Activated naive CD4-positive, alpha-beta T cell treated with anti-CD3 and anti-CD28 coated beads, Interleukin-2, amount 10 ng/mL, durations not matched to agents 7 days and 5 days (primary cell): ENCODE measurements around the gene IFNL1.

Experiments used
- CTCF ChIA-PET: fragments of 350-600 bp; sonication (Branson Sonifier 250); formaldehyde crosslinking; loops from one replicate; lab custom pipeline; 2021; ENCODE audit warnings: antibody characterized with exemption; lab: Charles Lee
- DNase-seq: peaks from one replicate; pipeline ENCODE4 v3.0.0-alpha.2; 2020
- H3K27ac Mint-ChIP-seq: one replicate; pipeline ENCODE4 v1.8.0; 2021; ENCODE audit warnings: mild to moderate bottlenecking, moderate library complexity, mixed read lengths
- H3K27me3 Mint-ChIP-seq: one replicate; pipeline ENCODE4 v1.8.0; 2021; ENCODE audit warnings: mild to moderate bottlenecking, mixed read lengths
- H3K36me3 Mint-ChIP-seq: one replicate; pipeline ENCODE4 v1.8.0; 2021; ENCODE audit warnings: mixed read lengths
- H3K4me1 Mint-ChIP-seq: one replicate; pipeline ENCODE4 v1.8.0; 2021; ENCODE audit warnings: mixed read lengths
- H3K4me3 Mint-ChIP-seq: one replicate; pipeline ENCODE4 v1.8.0; 2021; ENCODE audit warnings: mild to moderate bottlenecking, moderate library complexity, mixed read lengths
- H3K9me3 Mint-ChIP-seq: one replicate; pipeline ENCODE4 v1.8.0; 2021; ENCODE audit warnings: mixed read lengths

Gene IFNL1

GRCh38 chr19:39296055-39296645, at the start of gene IFNL1:
Gene IFNL1, plus strand, starts transcription at chr19:39296407. Its CDS starts 15 bp downstream, at chr19:39296422.
- peaks cover 37% of the 10 kb centered on the region for H3K4me1 Mint-ChIP-seq
- CTCF ChIA-PET, result interaction anchor here (0.9 kb wide), 1 partner anchor 9 kb away, joined by 3 read pairs; no protein-coding TSS in a partner anchor
- H3K27ac Mint-ChIP-seq, result no peak within 1 kb of the TSS
- DNase-seq, result no peak
- H3K36me3 Mint-ChIP-seq, result no peaks in the 10 kb centered on the region
- H3K4me3 Mint-ChIP-seq, result no peak within 1 kb of the TSS
- no peaks in the 10 kb centered on the region for H3K9me3 Mint-ChIP-seq
- peaks cover 33% of the 10 kb centered on the region for H3K27me3 Mint-ChIP-seq

DNA sequence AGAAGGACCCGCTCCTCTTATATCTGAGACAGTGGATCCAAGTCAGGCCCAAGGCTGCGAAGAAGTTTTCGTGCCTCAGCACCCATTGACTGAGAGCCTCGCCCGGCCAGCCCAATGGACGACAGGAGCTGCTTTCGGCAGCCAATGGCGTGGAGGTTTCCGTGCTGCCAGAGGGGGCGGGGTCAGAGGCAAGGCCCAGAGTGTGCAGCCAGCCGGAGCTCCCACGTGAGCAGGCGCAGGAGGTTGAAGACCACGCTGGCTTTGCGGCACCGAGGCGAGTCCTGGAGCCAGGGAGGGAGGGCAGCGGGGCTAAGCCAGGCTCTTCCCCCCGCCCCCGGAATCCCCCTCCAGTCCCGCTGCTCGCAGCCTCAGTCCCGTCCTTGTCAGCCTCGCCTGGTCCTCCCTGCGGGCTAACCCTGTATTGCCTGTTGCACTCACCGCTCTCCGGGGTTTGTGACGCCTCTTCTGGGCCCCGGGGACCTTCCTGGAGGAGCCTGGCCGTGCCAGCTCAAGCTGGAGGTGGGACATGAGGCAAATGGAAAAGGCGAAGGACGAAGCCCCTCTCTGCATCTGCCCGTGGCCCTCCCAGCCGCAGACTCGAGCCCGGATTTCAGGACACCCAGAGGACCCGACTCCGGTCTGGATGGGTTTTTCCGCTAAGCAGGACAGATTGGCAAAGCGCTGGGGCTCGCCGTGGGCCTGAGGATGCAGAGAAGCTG, 49.1 kb upstream of the IFNL1 start:
- Mint-ChIP-seq H3K36me3 (no peaks in the 10 kb centered on the region), H3K27me3 (peaks cover 52% of the 10 kb centered on the region), H3K4me3 (no peak overlapping the region), H3K4me1 (no peaks in the 10 kb centered on the region), H3K27ac (no peak overlapping the region), H3K9me3 (no peaks in the 10 kb centered on the region)
- peak; percentile 33 for DNase-seq
- CTCF ChIA-PET, result no interaction called here

GRCh38 chr19:39247701-39248664, 48.2 kb upstream of the IFNL1 start:
- Mint-ChIP-seq H3K4me1 (peaks cover 5% of the 10 kb centered on the region), H3K4me3 (no peak overlapping the region), H3K27me3 (peaks cover 57% of the 10 kb centered on the region), H3K9me3 (no peaks in the 10 kb centered on the region), H3K36me3 (no peaks in the 10 kb centered on the region), H3K27ac (no peak overlapping the region)
- CTCF ChIA-PET, result no interaction called here
- DNase-seq, result no peak

- no peak within 1 kb of the TSS for H3K4me3 Mint-ChIP-seq
Observed at GRCh38 chr19:39248806-39249205, 47.4 kb upstream of the IFNL1 start, which contains the start of gene IFNL4. Gene IFNL4, minus strand, starts transcription at chr19:39248856.

DNA sequence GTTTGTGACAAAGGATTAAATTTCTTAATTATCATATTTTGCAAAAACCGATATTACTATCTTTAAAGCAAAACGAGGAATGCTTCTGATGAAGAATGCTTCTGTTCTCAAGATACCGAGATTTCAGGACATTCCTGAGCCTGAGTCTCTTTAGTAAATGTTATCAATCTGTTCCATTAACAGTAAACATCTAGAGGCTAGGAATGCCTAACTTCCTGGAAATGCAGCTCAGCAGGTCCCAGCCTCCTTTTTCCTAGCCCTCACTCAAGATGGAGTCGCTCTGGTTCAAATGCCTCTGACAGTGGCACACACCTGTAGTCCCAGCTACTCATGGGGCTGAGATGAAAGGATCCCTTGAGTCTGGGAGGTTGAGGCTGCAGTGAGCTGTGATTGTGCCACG, 45.1 kb upstream of the IFNL1 start:
- Mint-ChIP-seq H3K36me3 (no peaks in the 10 kb centered on the region), H3K27ac (no peak overlapping the region), H3K9me3 (no peaks in the 10 kb centered on the region), H3K4me3 (no peak overlapping the region), H3K4me1 (peaks cover 5% of the 10 kb centered on the region), H3K27me3 (peaks cover 55% of the 10 kb centered on the region)
- no peak for DNase-seq
- CTCF ChIA-PET, result no interaction called here

More at GRCh38 chr19:39248806-39249205, 47.4 kb upstream of the IFNL1 start, which contains the start of gene IFNL4:
- no peak within 1 kb of the TSS for H3K27ac Mint-ChIP-seq
- H3K4me1 Mint-ChIP-seq, result peaks cover 5% of the 10 kb centered on the region
- no peaks in the 10 kb centered on the region for H3K9me3 Mint-ChIP-seq
- CTCF ChIA-PET, result no interaction called here
- no peaks in the 10 kb centered on the region for H3K36me3 Mint-ChIP-seq
- peaks cover 56% of the 10 kb centered on the region for H3K27me3 Mint-ChIP-seq
- no peak for DNase-seq

DNA sequence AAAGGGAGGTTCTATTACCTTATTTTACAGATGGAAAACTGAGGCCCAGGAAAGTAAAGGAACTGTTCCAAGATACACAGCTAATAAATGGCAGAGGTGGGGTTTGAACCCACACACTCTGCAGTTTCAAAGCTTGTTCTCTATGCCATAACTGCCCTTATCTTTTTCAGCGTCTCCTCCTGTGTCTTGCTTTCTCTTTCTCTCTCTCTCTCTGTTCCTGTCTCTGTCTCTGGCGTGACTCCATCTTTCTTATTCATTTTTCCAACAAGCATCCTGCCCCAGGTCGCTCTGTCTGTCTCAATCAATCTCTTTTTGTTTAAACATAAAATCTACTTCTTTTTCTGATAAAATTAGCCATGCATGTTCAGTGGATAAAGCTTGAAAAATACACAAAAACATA, 44.4 kb upstream of the IFNL1 start:
- Mint-ChIP-seq H3K9me3 (no peaks in the 10 kb centered on the region), H3K36me3 (no peaks in the 10 kb centered on the region), H3K27ac (no peak overlapping the region), H3K4me3 (no peak overlapping the region), H3K27me3 (peaks cover 61% of the 10 kb centered on the region), H3K4me1 (peaks cover 5% of the 10 kb centered on the region)
- DNase-seq, result no peak
- CTCF ChIA-PET, result no interaction called here

- peaks cover 5% of the 10 kb centered on the region for H3K4me1 Mint-ChIP-seq
- CTCF ChIA-PET, result no interaction called here
- H3K36me3 Mint-ChIP-seq, result no peaks in the 10 kb centered on the region
- H3K4me3 Mint-ChIP-seq, result no peak overlapping the region
- peaks cover 58% of the 10 kb centered on the region for H3K27me3 Mint-ChIP-seq
- no peaks in the 10 kb centered on the region for H3K9me3 Mint-ChIP-seq
- DNase-seq, result no peak
- H3K27ac Mint-ChIP-seq, result no peak overlapping the region
Observed at GRCh38 chr19:39252458-39252857, 43.7 kb upstream of the IFNL1 start.

GRCh38 chr19:39253374-39254149, 42.6 kb upstream of the IFNL1 start:
- H3K36me3 Mint-ChIP-seq, result no peaks in the 10 kb centered on the region
- DNase-seq, result no peak
- H3K4me3 Mint-ChIP-seq, result no peak overlapping the region
- no peaks in the 10 kb centered on the region for H3K9me3 Mint-ChIP-seq
- no peak overlapping the region for H3K27ac Mint-ChIP-seq
- peaks cover 47% of the 10 kb centered on the region for H3K27me3 Mint-ChIP-seq
- CTCF ChIA-PET, result no interaction called here
- peaks cover 5% of the 10 kb centered on the region for H3K4me1 Mint-ChIP-seq

DNA sequence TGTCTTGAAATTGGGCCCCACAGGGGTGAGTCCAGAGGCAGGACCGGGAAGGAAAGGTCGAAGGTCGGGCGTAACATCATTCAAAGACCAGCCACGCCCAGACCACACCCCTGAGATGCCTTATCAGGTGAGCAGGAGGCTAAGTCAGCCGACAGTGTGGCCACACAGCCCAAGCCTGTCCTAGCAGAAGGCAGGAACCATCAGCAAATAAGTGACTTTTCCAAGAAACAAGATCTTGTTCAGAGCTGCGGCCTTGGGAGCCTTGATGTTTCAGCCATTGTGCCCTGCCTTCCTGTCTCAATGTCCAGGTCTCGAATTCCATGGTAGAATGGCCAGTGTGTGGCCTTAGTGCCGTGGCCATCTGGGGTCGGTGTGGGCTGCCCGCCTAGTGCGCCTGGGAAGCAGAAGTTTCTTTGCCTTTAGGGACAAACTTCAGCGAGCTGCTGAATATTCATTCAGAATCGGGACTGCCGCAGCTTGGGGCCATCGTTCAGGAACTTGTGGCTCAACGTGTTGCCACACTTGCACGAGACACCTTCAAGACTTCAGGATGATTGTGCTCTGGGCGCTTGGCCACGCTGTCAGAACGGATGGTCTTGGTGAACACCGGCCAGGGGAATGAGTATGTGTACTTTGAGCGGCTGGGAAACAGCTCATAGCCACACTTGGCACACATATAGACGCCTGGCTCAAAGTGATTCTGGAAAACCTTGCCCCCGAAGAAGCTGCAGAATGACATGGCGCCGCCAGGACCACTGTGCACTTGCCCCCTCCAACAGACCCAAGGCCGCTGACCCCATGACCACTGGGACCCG, 41.5 kb upstream of the IFNL1 start:
- H3K4me1 Mint-ChIP-seq, result peaks cover 5% of the 10 kb centered on the region

GRCh38 chr19:39257227-39257626, 39.0 kb upstream of the IFNL1 start:
- CTCF ChIA-PET, result no interaction called here
- Mint-ChIP-seq H3K4me3 (no peak overlapping the region), H3K9me3 (no peaks in the 10 kb centered on the region), H3K36me3 (no peaks in the 10 kb centered on the region), H3K27me3 (peaks cover 39% of the 10 kb centered on the region), H3K27ac (no peak overlapping the region), H3K4me1 (peaks cover 5% of the 10 kb centered on the region)
- no peak for DNase-seq

More for the DNA sequence above, 41.5 kb upstream of the IFNL1 start:
- CTCF ChIA-PET, result no interaction called here
- Mint-ChIP-seq H3K27me3 (peaks cover 39% of the 10 kb centered on the region), H3K27ac (no peak overlapping the region), H3K36me3 (no peaks in the 10 kb centered on the region), H3K4me3 (no peak overlapping the region), H3K9me3 (no peaks in the 10 kb centered on the region)
- no peak for DNase-seq

GRCh38 chr19:39261704-39262103, 34.5 kb upstream of the IFNL1 start:
- no peak for DNase-seq
- no peaks in the 10 kb centered on the region for H3K9me3 Mint-ChIP-seq
- no peak overlapping the region for H3K27ac Mint-ChIP-seq
- H3K4me3 Mint-ChIP-seq, result no peak overlapping the region
- H3K4me1 Mint-ChIP-seq, result no peaks in the 10 kb centered on the region
- H3K27me3 Mint-ChIP-seq, result peaks cover 58% of the 10 kb centered on the region
- no peaks in the 10 kb centered on the region for H3K36me3 Mint-ChIP-seq
- CTCF ChIA-PET, result no interaction called here

DNA sequence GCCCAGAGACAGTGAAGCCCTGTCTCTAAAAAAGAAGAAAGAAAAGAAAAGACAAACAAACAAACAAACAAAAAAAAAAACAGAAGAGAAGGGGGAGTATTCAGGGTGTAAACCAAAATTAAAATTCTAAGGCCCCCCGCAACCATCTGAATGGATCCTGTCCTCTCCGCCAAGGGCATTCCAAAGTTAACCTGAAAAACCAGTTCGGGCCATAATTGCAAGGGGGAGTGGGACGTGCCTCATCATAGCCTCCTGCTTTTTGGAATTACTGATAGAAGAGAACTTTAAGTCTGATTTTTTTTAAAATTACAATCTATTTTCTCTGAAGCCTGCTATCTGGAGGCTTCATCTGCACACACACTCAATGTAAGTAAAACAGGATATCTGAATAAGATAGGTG, 33.7 kb upstream of the IFNL1 start:
- no peaks in the 10 kb centered on the region for H3K9me3 Mint-ChIP-seq
- no peaks in the 10 kb centered on the region for H3K36me3 Mint-ChIP-seq
- H3K27ac Mint-ChIP-seq, result no peak overlapping the region
- CTCF ChIA-PET, result no interaction called here
- peaks cover 61% of the 10 kb centered on the region for H3K27me3 Mint-ChIP-seq
- no peak overlapping the region for H3K4me3 Mint-ChIP-seq
- no peaks in the 10 kb centered on the region for H3K4me1 Mint-ChIP-seq
- DNase-seq, result no peak

DNA sequence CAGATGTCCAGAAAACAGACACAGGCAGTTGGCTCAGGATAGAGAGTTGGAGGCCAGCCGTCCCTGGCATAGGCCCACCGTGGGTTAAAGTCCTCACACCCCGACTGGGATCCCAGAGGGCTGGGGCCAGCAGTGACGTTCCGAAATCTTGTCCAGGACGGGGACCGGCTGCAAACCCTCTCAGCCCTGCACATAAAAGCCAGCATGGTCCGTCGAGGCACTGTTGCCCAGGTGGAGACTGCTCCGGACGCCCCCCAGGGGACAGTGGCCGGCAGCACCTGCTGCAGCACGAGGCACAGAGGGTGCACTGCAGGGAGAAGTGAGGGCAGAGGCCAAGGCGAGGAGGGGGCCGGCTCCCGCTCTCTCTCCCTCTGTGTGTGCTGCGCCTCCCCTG, 32.3 kb upstream of the IFNL1 start:
- CTCF ChIA-PET, result no interaction called here
- H3K4me1 Mint-ChIP-seq, result no peaks in the 10 kb centered on the region
- no peak for DNase-seq
- H3K27ac Mint-ChIP-seq, result no peak overlapping the region
- no peaks in the 10 kb centered on the region for H3K36me3 Mint-ChIP-seq
- no peaks in the 10 kb centered on the region for H3K9me3 Mint-ChIP-seq
- H3K27me3 Mint-ChIP-seq, result peaks cover 70% of the 10 kb centered on the region
- H3K4me3 Mint-ChIP-seq, result no peak overlapping the region
